GM12878 (cell line): Measurements from ENCODE around the gene CIAO1. TPM values are rescaled to one million over a fixed set of nuclear protein-coding genes. Genes with fewer than 3 reads are reported as not detected.

ENCODE experiments used
- ATAC-seq: fragments of 200-7000 bp; cut with Tn5 transposase; 3 replicates; pipeline ENCODE4 v1.9.1; 2020; ENCODE audit warnings: mild to moderate bottlenecking, moderate library complexity
- BruUV-seq: library from RNA; stranded (reverse); fragments of 400-500 nt; replicated peaks from 2 replicates; lab custom pipeline; 2021; lab: Mats Ljungman, UMichigan
- CTCF ChIA-PET: fragments of 300-600 bp; sonication (Branson Sonifier 250); formaldehyde crosslinking; extraction: SDS; loops from one replicate; lab custom pipeline; 2021; ENCODE audit warnings: inconsistent platforms; lab: Yijun Ruan, JAX
- POLR2A ChIA-PET: fragments of 350-600 bp; formaldehyde crosslinking; extraction: SDS; loops from one replicate; lab custom pipeline; 2021; ENCODE audit warnings: inconsistent platforms; lab: Charles Lee
- RAD21 ChIA-PET: fragments of 300-600 bp; sonication (Branson Sonifier 250); formaldehyde crosslinking; loops from one replicate; lab custom pipeline; 2023; ENCODE audit warnings: antibody characterized with exemption; ENCODE audit not compliant: unreplicated experiment; lab: Charles Lee
- SMC1A ChIA-PET: fragments of 300-600 bp; sonication (Branson Sonifier 250); formaldehyde crosslinking; loops from one replicate; lab custom pipeline; 2023; ENCODE audit not compliant: unreplicated experiment, uncharacterized antibody; lab: Charles Lee
- DNase-seq: peaks from one replicate; pipeline ENCODE4 v3.0.0-alpha.2; 2011; ENCODE audit warnings: low read depth, low spot score
- FAIRE-seq: peaks from 3 replicates; lab custom pipeline; 2011; peaks lifted over from hg19 to GRCh38; lab: Jason Lieb, UNC
- H2AFZ ChIP-seq: 2 replicates; pipeline ENCODE4 v1.6.0; 2011; ENCODE audit warnings: low read depth, low read length, control low read depth; ENCODE audit not compliant: control insufficient read depth
- H3K27ac ChIP-seq: 2 replicates; pipeline ENCODE4 v1.5.1; 2011; ENCODE audit warnings: control low read depth; ENCODE audit not compliant: control insufficient read depth, insufficient read depth
- H3K27me3 ChIP-seq, 2 experiments: replicated peaks in 1 of 2; 2 replicates each; pipeline versions ENCODE4 v1.6.0 to v1.6.1; 2011; ENCODE audit warnings: low read length in 1 of 2; ENCODE audit not compliant: control insufficient read depth in 2 of 2, insufficient read depth in 2 of 2
- H3K36me3 ChIP-seq, 2 experiments: 2 replicates each; pipeline ENCODE4 v1.5.1; 2011; ENCODE audit warnings: low read length in 1 of 2; ENCODE audit not compliant: control insufficient read depth in 2 of 2, insufficient read depth in 2 of 2
- H3K4me1 ChIP-seq: 2 replicates; pipeline ENCODE4 v1.6.1; 2011; ENCODE audit warnings: mild to moderate bottlenecking, low read length, moderate library complexity, mixed read lengths; ENCODE audit not compliant: control insufficient read depth, insufficient read depth
- H3K4me2 ChIP-seq: 2 replicates; pipeline ENCODE4 v1.6.0; 2011; ENCODE audit warnings: control low read depth; ENCODE audit not compliant: control insufficient read depth, insufficient read depth
- H3K4me3 ChIP-seq: fragments of 200-600 bp; sonication (generic); 2 replicates; pipeline ENCODE4 v1.5.1; 2016
- H3K79me2 ChIP-seq: 2 replicates; pipeline ENCODE4 v1.6.0; 2011; ENCODE audit warnings: low read length; ENCODE audit not compliant: control insufficient read depth, insufficient read depth
- H3K9ac ChIP-seq: 2 replicates; pipeline ENCODE4 v1.8.0; 2011; ENCODE audit warnings: low read length, control low read depth, mixed read lengths; ENCODE audit not compliant: control insufficient read depth, insufficient read depth
- H3K9me3 ChIP-seq: replicated peaks from 3 replicates; pipeline ENCODE4 v1.5.1; 2011; ENCODE audit warnings: mild to moderate bottlenecking, low read length; ENCODE audit not compliant: control insufficient read depth, insufficient read depth
- H4K20me1 ChIP-seq: 2 replicates; pipeline ENCODE4 v1.6.0; 2011; ENCODE audit not compliant: control insufficient read depth, insufficient read depth
- BCLAF1 ChIP-seq: fragments of 450-650 bp; IDR thresholded peaks from 2 replicates; pipeline ENCODE4 v1.6.1; 2017; ENCODE audit warnings: antibody characterized with exemption, mild to moderate bottlenecking, moderate library complexity
- CEBPB ChIP-seq, 2 experiments: fragments of 150-350 bp in 1 of 2; IDR thresholded peaks; 2 replicates each; pipeline ENCODE4 v1.6.1; 2012 to 2014; ENCODE audit warnings: low read depth in 2 of 2, low read length in 2 of 2, borderline replicate concordance in 1 of 2, inconsistent platforms in 1 of 2
- CEBPZ ChIP-seq: fragments of 150-350 bp; IDR thresholded peaks from 2 replicates; pipeline ENCODE4 v1.6.1; 2016; ENCODE audit warnings: low read depth, low read length
- E2F8 ChIP-seq: fragments of 450-650 bp; IDR thresholded peaks from 2 replicates; pipeline ENCODE4 v1.6.1; 2018; ENCODE audit warnings: mild to moderate bottlenecking, low read depth, moderate library complexity; ENCODE audit not compliant: partially characterized antibody
- FOS ChIP-seq: IDR thresholded peaks from 3 replicates; pipeline ENCODE4 v1.6.1; 2011; ENCODE audit warnings: borderline replicate concordance; ENCODE audit not compliant: insufficient read length; ENCODE audit errors: extremely low read depth
- HDAC2 ChIP-seq: fragments of 200-600 bp; sonication (generic); IDR thresholded peaks from 2 replicates; pipeline ENCODE4 v1.6.1; 2017
- IRF4 ChIP-seq: IDR thresholded peaks from 2 replicates; pipeline ENCODE4 v1.6.1; 2011; ENCODE audit warnings: low read depth, low read length
- MEF2B ChIP-seq: fragments of 450-650 bp; IDR thresholded peaks from 2 replicates; pipeline ENCODE4 v1.6.1; 2018; ENCODE audit warnings: mild to moderate bottlenecking, moderate library complexity; ENCODE audit not compliant: partially characterized antibody, poor library complexity, severe bottlenecking
- NFIC ChIP-seq: IDR thresholded peaks from 2 replicates; pipeline ENCODE4 v1.6.1; 2012; ENCODE audit warnings: low read depth, mild to moderate bottlenecking, inconsistent platforms, low read length, moderate library complexity
- NR2F1 ChIP-seq: fragments of 450-650 bp; conservative IDR thresholded peaks from 2 replicates; pipeline ENCODE4 v1.6.1; 2017; ENCODE audit warnings: mild to moderate bottlenecking
- RUNX3 ChIP-seq: IDR thresholded peaks from 2 replicates; pipeline ENCODE4 v1.6.1; 2012; ENCODE audit warnings: low read length, inconsistent platforms
- SMC3 ChIP-seq: IDR thresholded peaks from 2 replicates; pipeline ENCODE4 v1.6.1; 2011; ENCODE audit warnings: low read length, improper control_type of control experiment, borderline replicate concordance
- WGBS: methylation state at CpG from one replicate; pipeline ENCODE4 v1.1.6; 2016; ENCODE audit warnings: low lambda C conversion rate; ENCODE audit not compliant: insufficient replicate concordance, insufficient coverage; ENCODE audit errors: missing lambda C conversion rate; 5-methylcytosine and 5-hydroxymethylcytosine counted together
- in situ Hi-C: fragments of 300-500 bp; cut with MboI; formaldehyde crosslinking; loops from 9 replicates; pipeline ENCODE4 v1.14.3; 2018; ENCODE audit warnings: mixed read lengths
- intact Hi-C: fragments of 100-400 bp; cut with micrococcal nuclease; formaldehyde crosslinking; loops from one replicate; pipeline ENCODE4 v1.14.2; 2022; ENCODE audit not compliant: unreplicated experiment
- polyA plus RNA-seq, 11 experiments: library from polyadenylated mRNA; depleted of rRNA in 4 of 11; unstranded in 6 of 11; stranded (reverse) in 5 of 11; fragments of >200 nt; fragmentation: Nextera tagmentation in 4 of 11; fragmentation: Illumina TruSeq in 1 of 11; extraction: Ambion mirVana in 4 of 11; extraction: Trizol in 1 of 11; gene quantifications; 1 replicate in 1 of 11; 2 replicates in 10 of 11; pipeline versions ENCODE4 v1.2.1 to v1.2.3, GENCODE V29; 2011 to 2016; ENCODE audit warnings: inconsistent platforms in 2 of 11, missing spikeins in 2 of 11, low read depth in 1 of 11
- total RNA-seq, 4 experiments: library from RNA; depleted of rRNA in 3 of 4; stranded (reverse); fragments of >200 nt in 3 of 4; fragmentation: Illumina TruSeq in 1 of 4; extraction: Trizol in 1 of 4; gene quantifications; 2 replicates each; pipeline versions ENCODE4 v1.2.1 to v1.2.3, GENCODE V29; 2013 to 2021

The CIAO1 gene
- total and polyA plus RNA-seq, 10 of the 15 experiments (the other 5 are each of a cell fraction or from before 2014, with no cell fraction given), result 8.3 to 89.4 (median 63.4) TPM

GRCh38 chr2:96253006-96253405 lies 13.0 kb upstream of the CIAO1 start:
- Histone ChIP-seq H3K27ac (no peak overlapping the region), H3K4me3 (no peak overlapping the region), H4K20me1 (no peaks in the 10 kb centered on the region), H3K27me3 (no peaks in the 10 kb centered on the region), H3K79me2 (peaks cover 2% of the 10 kb centered on the region; the same call in 1 of the 2 replicates), H2AFZ (no peak overlapping the region), H3K36me3 (peaks cover 28 to 29% of the 10 kb centered on the region in 2 experiments), H3K4me1 (peaks cover 6% of the 10 kb centered on the region), H3K9ac (no peak overlapping the region), H3K4me2 (no peak overlapping the region), H3K9me3 (no peaks in the 10 kb centered on the region)
- WGBS, result 83% methylated on average over 7 of the region's 7 CpGs
- ATAC-seq, result no peak
- FAIRE-seq, result no peak
- ChIA-PET CTCF (interaction anchor here (2.2 kb wide), 1 partner anchor 10 kb away, joined by 6 read pairs; no protein-coding TSS in a partner anchor), RAD21 (no interaction called here), SMC1A (interaction anchor here (1.9 to 2.2 kb wide), 2 partner anchors 19 to 78 kb away, joined by 5 to 6 read pairs; no protein-coding TSS in a partner anchor), POLR2A (interaction anchor here (1.2 kb wide), 1 partner anchor 49 kb away, joined by 3 read pairs; no protein-coding TSS in a partner anchor)
- intact Hi-C loops (no loop called here), in situ Hi-C loops (loop anchor here (25.0 kb wide), 1 partner anchor 241 kb away; no protein-coding TSS in a partner anchor)
- BruUV-seq, result no TSS peak
- no peak for DNase-seq
- no peak for TF ChIP-seq E2F8
- no peak for TF ChIP-seq CEBPZ
- TF ChIP-seq CEBPB (IDR thresholded peaks at IDR 0.05; ENCODE audit: borderline replicate concordance in 1 of 2, low read depth in 2 of 2, low read length in 2 of 2), result no peak
- no peak for TF ChIP-seq NR2F1
- TF ChIP-seq MEF2B, result no peak
- no peak for TF ChIP-seq IRF4
- no peak for TF ChIP-seq HDAC2
- TF ChIP-seq BCLAF1, result no peak
- no peak for TF ChIP-seq RUNX3
- no peak for TF ChIP-seq NFIC
- no peak for TF ChIP-seq SMC3
- TF ChIP-seq FOS, result no peak
